Stimulated activated CD4-positive, alpha-beta T cell treated with anti-CD3 and anti-CD28 coated beads, Interleukin-4, amount 100 ng/mL, for 4 hours (primary cell): ENCODE data around the gene FIP1L1.

Source experiments
- DNase-seq, 2 experiments: peaks; one replicate each; pipeline ENCODE4 v3.0.0-alpha.2; 2020

Gene FIP1L1

DNA sequence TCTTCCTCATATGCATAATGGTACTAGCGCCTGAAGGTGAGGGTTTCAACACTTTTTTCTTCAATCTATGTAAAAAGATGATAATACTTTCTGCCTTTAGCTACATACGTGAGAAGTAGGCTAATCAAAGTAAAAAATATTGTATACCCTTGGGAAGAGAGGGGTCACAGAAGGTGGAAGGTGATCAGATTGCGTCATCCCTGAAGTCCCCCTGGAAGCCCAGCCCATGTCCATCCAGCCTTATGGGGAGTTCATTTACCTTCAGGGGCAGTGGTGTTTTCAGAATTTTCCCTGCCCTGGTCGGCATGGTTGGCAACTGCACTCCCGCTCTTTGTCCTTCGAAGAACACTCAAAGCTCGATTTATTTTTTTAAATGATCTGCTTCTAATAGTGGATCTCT, 129.6 kb downstream of the FIP1L1 start:
- no peak for DNase-seq

GRCh38 chr4:53507671-53508286, 130.3 kb downstream of the FIP1L1 start:
- no peak for DNase-seq

GRCh38 chr4:53508446-53508845, 131.0 kb downstream of the FIP1L1 start:
- no peak for DNase-seq

DNA sequence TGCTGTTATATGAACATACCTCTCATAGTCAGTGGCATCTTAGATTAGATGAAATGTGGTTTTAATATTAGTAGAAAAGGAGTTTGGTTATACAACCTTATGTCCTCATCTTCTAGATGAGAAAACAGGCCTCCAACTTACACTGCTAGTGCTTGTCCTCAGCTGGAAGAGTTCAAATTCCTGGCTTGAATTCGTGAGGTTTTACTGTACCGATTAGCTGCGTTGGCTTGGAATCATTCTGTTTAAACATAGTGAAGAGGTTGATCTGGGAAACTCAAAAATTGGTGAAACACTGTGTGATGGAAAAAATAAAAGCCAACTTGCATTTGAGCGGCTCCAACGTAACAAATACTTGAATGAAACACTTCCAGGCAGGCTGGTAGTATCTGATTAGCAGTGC, 132.9 kb downstream of the FIP1L1 start:
- no peak for DNase-seq
